Tibial nerve (tissue), 4 donors: ENCODE data around the gene PRLH.

Source experiments
- CTCF ChIP-seq, 5 experiments: fragments of 200-600 bp in 3 of 5; fragments of 450-650 bp in 2 of 5; sonication (generic) in 3 of 5; IDR thresholded peaks; one replicate each; pipeline ENCODE4 v1.5.1; 2016 to 2019; ENCODE audit warnings: antibody characterized with exemption in 5 of 5, mild to moderate bottlenecking in 3 of 5, moderate library complexity in 2 of 5
- EP300 ChIP-seq, 2 donors: sonication (generic); formaldehyde crosslinking; IDR thresholded peaks; one replicate each; pipeline ENCODE4 v1.6.1; 2017; ENCODE audit warnings: antibody characterized with exemption in 2 of 2, mild to moderate bottlenecking in 1 of 2
- POLR2A ChIP-seq, 2 donors: fragments of 450-650 bp; IDR thresholded peaks; one replicate each; pipeline ENCODE4 v1.6.1; 2017; ENCODE audit warnings: antibody characterized with exemption in 2 of 2, mild to moderate bottlenecking in 2 of 2, moderate library complexity in 2 of 2

GRCh38 chr2:237535385-237536082, 30.8 kb upstream of the PRLH start:
- no peak for TF ChIP-seq POLR2A (IDR thresholded peaks at IDR 0.05)
- TF ChIP-seq CTCF (IDR thresholded peaks at IDR 0.05): no peak
- no peak for TF ChIP-seq EP300 (IDR thresholded peaks at IDR 0.05)
